ENCODE measurements around the gene RAD51B. TPM values are rescaled to one million over a fixed set of nuclear protein-coding genes. Genes with fewer than 3 reads are reported as not detected.

Gene RAD51B
- total RNA-seq, 6 experiments from 2014 or later, result 2.7 to 5.8 (median 4.3) TPM

- H3K4me1 ChIP-seq, result peaks cover 0 to 4% (median 0%) of the 10 kb centered on the region in 4 donors
- no peak for ATAC-seq
- no peaks in the 10 kb centered on the region for H3K9me3 ChIP-seq
- DNase-seq, result no peak
- intact Hi-C loops (cut with DNase I), result no loop called here
- TF ChIP-seq POLR2A (IDR thresholded peaks at IDR 0.05) (no peak), CTCF (IDR thresholded peaks at IDR 0.05) (no peak)
- H3K27ac ChIP-seq, result no peak overlapping the region
- H3K27me3 ChIP-seq, result no peaks in the 10 kb centered on the region
- 90% methylated on average over 4 of the region's 4 CpGs for WGBS (ENCODE audit: insufficient coverage, low coverage, low lambda C conversion rate, missing lambda C conversion rate)
- no peak overlapping the region for H3K4me3 ChIP-seq
- H3K36me3 ChIP-seq, result no peaks in the 10 kb centered on the region
These were observed 453.8 kb downstream of the RAD51B start for GRCh38 chr14:68273413-68273812.

GRCh38 chr14:68274725-68275124 is 455.1 kb downstream of the RAD51B start:
- TF ChIP-seq CTCF (IDR thresholded peaks at IDR 0.05) (peak in 2 of 4 donors; percentile 7 to 10), POLR2A (IDR thresholded peaks at IDR 0.05) (no peak)
- ATAC-seq, result no peak
- no peak for DNase-seq
- no peaks in the 10 kb centered on the region for H3K9me3 ChIP-seq
- H3K27ac ChIP-seq, result no peak overlapping the region
- intact Hi-C loops (cut with DNase I), result no loop called here
- H3K4me1 ChIP-seq, result peaks cover 0 to 17% (median 3%) of the 10 kb centered on the region in 4 donors
- H3K36me3 ChIP-seq, result no peaks in the 10 kb centered on the region
- no peak overlapping the region for H3K4me3 ChIP-seq
- whole genome bisulfite sequencing (ENCODE audit: insufficient coverage, low coverage, low lambda C conversion rate, missing lambda C conversion rate), result 65% methylated on average over 2 of the region's 2 CpGs
- H3K27me3 ChIP-seq, result no peaks in the 10 kb centered on the region

DNA sequence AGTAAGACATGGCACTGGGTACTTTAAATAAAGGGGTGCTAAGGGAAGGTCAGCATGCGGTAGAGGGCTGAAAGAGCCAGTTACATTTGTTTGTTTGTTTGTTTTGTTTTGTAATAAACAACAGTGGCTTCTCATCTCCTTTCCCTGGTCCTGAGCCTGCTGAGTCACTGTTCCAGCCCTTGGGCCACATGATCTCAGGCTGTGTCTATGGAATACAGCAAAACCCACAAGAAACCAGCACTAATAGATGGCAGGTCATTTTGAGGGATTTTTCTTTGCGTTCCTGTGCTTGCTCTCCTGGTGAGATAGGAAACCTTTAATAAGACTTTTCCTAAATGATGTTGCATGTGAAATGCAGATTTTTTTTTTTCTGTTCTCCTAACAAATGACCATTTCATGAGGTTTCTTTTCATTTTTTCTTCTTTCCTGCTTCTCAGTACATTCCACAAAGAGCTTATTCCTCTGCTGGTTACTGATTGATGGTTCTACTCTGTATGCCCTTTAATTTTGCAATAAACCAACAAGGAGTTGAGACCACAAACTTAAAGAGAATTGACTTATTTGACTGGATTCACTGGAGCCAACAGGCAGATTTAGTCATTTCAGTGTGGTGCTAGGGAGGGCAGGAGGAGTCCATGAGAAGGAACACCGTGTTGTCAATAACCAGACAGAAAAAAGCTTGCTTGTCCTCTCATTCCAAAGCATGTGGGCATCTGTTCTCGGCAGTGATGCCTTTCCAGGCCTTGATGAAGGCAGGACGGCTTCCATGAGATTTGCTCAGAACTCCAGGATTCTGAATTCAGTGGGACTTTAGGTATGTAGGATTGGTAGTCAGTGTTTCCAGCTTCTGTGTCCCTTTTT is 459.2 kb downstream of the RAD51B start:
- peak in 1 of 3 donors; percentile 56 for DNase-seq
- Histone ChIP-seq H3K4me3 (no peak overlapping the region), H3K36me3 (no peaks in the 10 kb centered on the region), H3K4me1 (peaks cover 0 to 38% (median 3%) of the 10 kb centered on the region in 4 donors), H3K27ac (peak overlapping the region in 2 of 3 donors; percentile 58 to 73), H3K27me3 (no peaks in the 10 kb centered on the region), H3K9me3 (no peaks in the 10 kb centered on the region)
- intact Hi-C loops (cut with DNase I), result no loop called here
- peak; percentile 70 to 76 (median 76) for ATAC-seq
- TF ChIP-seq CTCF (IDR thresholded peaks at IDR 0.05), result peak in 1 of 4 donors; percentile 19
- TF ChIP-seq POLR2A (IDR thresholded peaks at IDR 0.05), result no peak
- 62% methylated on average over 5 of the region's 5 CpGs for WGBS (ENCODE audit: insufficient coverage, low coverage, low lambda C conversion rate, missing lambda C conversion rate)

DNA sequence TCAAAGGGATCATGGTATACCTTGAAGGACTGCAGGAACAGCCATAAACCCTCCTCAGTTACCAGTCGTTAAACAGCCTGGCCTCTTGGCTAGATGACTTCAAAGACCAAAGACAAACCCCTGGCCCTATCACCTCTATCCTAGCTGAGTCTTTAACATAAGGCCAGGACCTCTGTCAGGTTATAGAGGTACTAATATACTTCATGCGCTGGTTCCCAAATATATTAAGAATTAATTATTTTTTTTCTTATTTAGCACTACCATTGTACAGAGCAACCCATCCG is 459.8 kb downstream of the RAD51B start:
- no peaks in the 10 kb centered on the region for H3K36me3 ChIP-seq
- no peaks in the 10 kb centered on the region for H3K27me3 ChIP-seq
- no peak for TF ChIP-seq POLR2A (IDR thresholded peaks at IDR 0.05)
- no peak for TF ChIP-seq CTCF (IDR thresholded peaks at IDR 0.05)
- no peaks in the 10 kb centered on the region for H3K9me3 ChIP-seq
- no peak for ATAC-seq
- no peak for DNase-seq
- no peak overlapping the region for H3K4me3 ChIP-seq
- peaks cover 0 to 44% (median 3%) of the 10 kb centered on the region in 4 donors for H3K4me1 ChIP-seq
- 84% methylated on average over 3 of the region's 3 CpGs for WGBS (ENCODE audit: insufficient coverage, low coverage, low lambda C conversion rate, missing lambda C conversion rate)
- intact Hi-C loops (cut with DNase I), result no loop called here
- H3K27ac ChIP-seq, result peak overlapping the region in 2 of 3 donors; percentile 58 to 73
